ENCODE measurements around the gene PSEN1. TPM values are rescaled to one million over a fixed set of nuclear protein-coding genes. Genes with fewer than 3 reads are reported as not detected.

PSEN1 gene
- total RNA-seq, 1 experiment from 2014 or later: 49.9 TPM

GRCh38 chr14:73253721-73254120, 117.4 kb downstream of the PSEN1 start:
- Histone ChIP-seq H2BK20ac (ENCODE audit: low read depth, low read length, poor library complexity, severe bottlenecking) (no peak overlapping the region), H4K91ac (ENCODE audit: insufficient read length, low read depth, low read length) (no peak overlapping the region), H3K56ac (ENCODE audit: insufficient read length, low read depth, low read length) (no peak overlapping the region), H3K23ac (ENCODE audit: insufficient read length, low read depth, low read length) (no peak overlapping the region), H2BK15ac (ENCODE audit: low read depth, low read length) (no peak overlapping the region), H3K4ac (ENCODE audit: low read depth, low read length) (no peak overlapping the region), H3K9me3 (ENCODE audit: control insufficient read depth, low read depth, low read length) (no peaks in the 10 kb centered on the region), H2BK12ac (ENCODE audit: insufficient read length, low read depth, low read length) (no peak overlapping the region), H3K4me1 (ENCODE audit: insufficient read depth, low read length) (no peaks in the 10 kb centered on the region), H2AK5ac (ENCODE audit: insufficient read length, low read length) (no peak overlapping the region), H2BK120ac (ENCODE audit: low read depth, low read length, poor library complexity, severe bottlenecking) (no peak overlapping the region), H3K4me2 (ENCODE audit: insufficient read depth, insufficient read length, low read length) (no peak overlapping the region), H3T11ph (ENCODE audit: low read length) (no peak overlapping the region), H3K79me1 (ENCODE audit: insufficient read depth, low read depth, low read length, poor library complexity, severe bottlenecking) (no peaks in the 10 kb centered on the region), H3K27me3 (ENCODE audit: insufficient read depth, low read length) (no peaks in the 10 kb centered on the region), H2AFZ (ENCODE audit: low read length) (no peak overlapping the region), H3K23me2 (ENCODE audit: insufficient read length, low read depth, low read length, poor library complexity, severe bottlenecking) (no peaks in the 10 kb centered on the region), H4K5ac (ENCODE audit: insufficient read length, low read depth, low read length) (no peak overlapping the region), H2BK5ac (ENCODE audit: insufficient read length, low read length) (no peak overlapping the region), H4K20me1 (ENCODE audit: control insufficient read depth, insufficient read depth, insufficient read length) (no peaks in the 10 kb centered on the region), H3K14ac (ENCODE audit: insufficient read depth, low read length) (no peak overlapping the region), H3K79me2 (ENCODE audit: insufficient read depth, low read length) (no peaks in the 10 kb centered on the region), H4K8ac (replicated peaks; ENCODE audit: insufficient read length, low read depth, low read length) (no peak overlapping the region), H3K18ac (ENCODE audit: insufficient read length, low read depth, low read length) (no peak overlapping the region), H3K9ac (ENCODE audit: extremely low read depth, insufficient read length, low read length) (no peak overlapping the region), H3K27ac (ENCODE audit: insufficient read length, low read depth, low read length) (no peak overlapping the region)
- Mint-ChIP-seq H3K27ac (peak overlapping the region in 2 of 3 experiments; percentile 53 to 55; a peak in 2 of 7 replicates), H3K9me3 (no peaks in the 10 kb centered on the region), H3K27me3 (ENCODE audit: low read depth) (no peaks in the 10 kb centered on the region; the same call in 1 of the 2 replicates), H3K4me1 (0 out of 4 replicates have a peak, but pooled peaks cover 0 to 4% of the 10 kb centered on the region in 2 experiments), H3K4me3 (no peak overlapping the region), H3K36me3 (ENCODE audit: insufficient read depth in 1 of 3, low read depth in 3 of 3) (peaks cover 0 to 2% (median 0%) of the 10 kb centered on the region in 3 experiments; a peak in 1 of 7 replicates)
- DNase-seq: no peak
- WGBS (ENCODE audit: extremely low coverage, insufficient read length, low lambda C conversion rate): no CpG with 5 or more reads among the region's 12 CpGs
- TF ChIP-seq CTCF (conservative IDR thresholded peaks at IDR 0.05): no peak
